IPS-18a (cell line): ENCODE data around the gene TNNT3.

Experiments
- H3K27ac ChIP-seq: one replicate; pipeline ENCODE4 v1.5.1; 2013; ENCODE audit warnings: low read length
- H3K27me3 ChIP-seq: one replicate; pipeline ENCODE4 v1.6.1; 2013; ENCODE audit warnings: mild to moderate bottlenecking, low read length; ENCODE audit not compliant: control insufficient read depth, insufficient read depth
- H3K36me3 ChIP-seq: one replicate; pipeline ENCODE4 v1.6.1; 2013; ENCODE audit warnings: low read depth, low read length; ENCODE audit not compliant: control insufficient read depth
- H3K4me1 ChIP-seq: one replicate; pipeline ENCODE4 v1.6.1; 2013; ENCODE audit warnings: low read depth, low read length; ENCODE audit not compliant: control insufficient read depth
- H3K4me3 ChIP-seq: one replicate; pipeline ENCODE4 v1.5.1; 2013; ENCODE audit warnings: low read length
- H3K9ac ChIP-seq: one replicate; pipeline ENCODE4 v1.6.1; 2013; ENCODE audit warnings: mild to moderate bottlenecking, low read length, moderate library complexity
- H3K9me3 ChIP-seq: one replicate; pipeline ENCODE4 v1.6.1; 2013; ENCODE audit warnings: low read depth, low read length; ENCODE audit not compliant: control insufficient read depth

TNNT3 gene

GRCh38 chr11:1928470-1928890 is 9.0 kb downstream of the TNNT3 start:
- Histone ChIP-seq H3K9me3 (no peaks in the 10 kb centered on the region), H3K36me3 (no peaks in the 10 kb centered on the region), H3K9ac (no peak overlapping the region), H3K27me3 (no peaks in the 10 kb centered on the region), H3K4me3 (no peak overlapping the region), H3K27ac (no peak overlapping the region), H3K4me1 (no peaks in the 10 kb centered on the region)

GRCh38 chr11:1928891-1929541 is 9.5 kb downstream of the TNNT3 start:
- Histone ChIP-seq H3K27me3 (no peaks in the 10 kb centered on the region), H3K36me3 (no peaks in the 10 kb centered on the region), H3K9me3 (no peaks in the 10 kb centered on the region), H3K9ac (no peak overlapping the region), H3K4me3 (no peak overlapping the region), H3K27ac (no peak overlapping the region), H3K4me1 (no peaks in the 10 kb centered on the region)

GRCh38 chr11:1929621-1930461 is 10.3 kb downstream of the TNNT3 start:
- Histone ChIP-seq H3K4me1 (no peaks in the 10 kb centered on the region), H3K4me3 (no peak overlapping the region), H3K9me3 (no peaks in the 10 kb centered on the region), H3K27ac (no peak overlapping the region), H3K36me3 (no peaks in the 10 kb centered on the region), H3K9ac (no peak overlapping the region), H3K27me3 (no peaks in the 10 kb centered on the region)

- no peaks in the 10 kb centered on the region for H3K4me1 ChIP-seq
- H3K27me3 ChIP-seq: no peaks in the 10 kb centered on the region
- no peak overlapping the region for H3K4me3 ChIP-seq
- H3K9me3 ChIP-seq: no peaks in the 10 kb centered on the region
- H3K27ac ChIP-seq: no peak overlapping the region
- H3K36me3 ChIP-seq: no peaks in the 10 kb centered on the region
- H3K9ac ChIP-seq: no peak overlapping the region
These were observed 10.9 kb downstream of the TNNT3 start for GRCh38 chr11:1930462-1930830.

- H3K36me3 ChIP-seq: no peaks in the 10 kb centered on the region
- no peaks in the 10 kb centered on the region for H3K4me1 ChIP-seq
- H3K27ac ChIP-seq: no peak overlapping the region
- no peaks in the 10 kb centered on the region for H3K27me3 ChIP-seq
- H3K4me3 ChIP-seq: no peak overlapping the region
- H3K9ac ChIP-seq: no peak overlapping the region
- H3K9me3 ChIP-seq: no peaks in the 10 kb centered on the region
These were observed 12.0 kb downstream of the TNNT3 start for GRCh38 chr11:1931341-1932104.

- Histone ChIP-seq H3K27me3 (no peaks in the 10 kb centered on the region), H3K4me3 (no peak overlapping the region), H3K36me3 (no peaks in the 10 kb centered on the region)
These were observed 12.6 kb downstream of the TNNT3 start for GRCh38 chr11:1932105-1932480.

GRCh38 chr11:1932681-1933080 is 13.2 kb downstream of the TNNT3 start:
- Histone ChIP-seq H3K27ac (no peak overlapping the region), H3K27me3 (no peaks in the 10 kb centered on the region), H3K9ac (no peak overlapping the region), H3K36me3 (no peaks in the 10 kb centered on the region), H3K4me3 (no peak overlapping the region), H3K9me3 (no peaks in the 10 kb centered on the region), H3K4me1 (no peaks in the 10 kb centered on the region)

More at GRCh38 chr11:1932105-1932480, 12.6 kb downstream of the TNNT3 start:
- Histone ChIP-seq H3K9ac (no peak overlapping the region), H3K9me3 (no peaks in the 10 kb centered on the region), H3K4me1 (no peaks in the 10 kb centered on the region), H3K27ac (no peak overlapping the region)

- Histone ChIP-seq H3K4me1 (no peaks in the 10 kb centered on the region), H3K27ac (no peak overlapping the region), H3K4me3 (no peak overlapping the region), H3K9ac (no peak overlapping the region), H3K36me3 (no peaks in the 10 kb centered on the region), H3K27me3 (no peaks in the 10 kb centered on the region), H3K9me3 (no peaks in the 10 kb centered on the region)
These were observed 14.2 kb downstream of the TNNT3 start for GRCh38 chr11:1933416-1934334.

- Histone ChIP-seq H3K27me3 (no peaks in the 10 kb centered on the region), H3K9ac (no peak overlapping the region), H3K9me3 (no peaks in the 10 kb centered on the region), H3K4me1 (no peaks in the 10 kb centered on the region), H3K36me3 (no peaks in the 10 kb centered on the region), H3K4me3 (no peak overlapping the region), H3K27ac (no peak overlapping the region)
These were observed 15.0 kb downstream of the TNNT3 start for GRCh38 chr11:1934335-1935155.

- H3K27me3 ChIP-seq: no peaks in the 10 kb centered on the region
- no peak overlapping the region for H3K9ac ChIP-seq
- no peaks in the 10 kb centered on the region for H3K4me1 ChIP-seq
- H3K9me3 ChIP-seq: no peaks in the 10 kb centered on the region
- no peaks in the 10 kb centered on the region for H3K36me3 ChIP-seq
- no peak overlapping the region for H3K27ac ChIP-seq
- H3K4me3 ChIP-seq: no peak overlapping the region
These were observed 15.9 kb downstream of the TNNT3 start for GRCh38 chr11:1935156-1936071.
